HEK293 (cell line): ENCODE measurements around the gene SPATA12.

Experiments
- CTCF ChIP-seq: fragments of 450-650 bp; formaldehyde crosslinking; IDR thresholded peaks from 2 replicates; pipeline ENCODE4 v1.5.1; 2016; ENCODE audit warnings: missing biosample characterization, missing genetic modification characterization
- INSM2 ChIP-seq: fragments of 450-650 bp; formaldehyde crosslinking; IDR thresholded peaks from 2 replicates; pipeline ENCODE4 v1.5.1; 2016; ENCODE audit warnings: missing biosample characterization, missing genetic modification characterization
- OSR2 ChIP-seq: fragments of 450-650 bp; formaldehyde crosslinking; IDR thresholded peaks from 2 replicates; pipeline ENCODE4 v1.5.1; 2016; ENCODE audit warnings: missing biosample characterization, missing genetic modification characterization
- ZNF132 ChIP-seq: fragments of 450-650 bp; formaldehyde crosslinking; IDR thresholded peaks from 2 replicates; pipeline ENCODE4 v1.5.1; 2017; ENCODE audit warnings: missing biosample characterization, missing genetic modification characterization, borderline replicate concordance
- ZNF350 ChIP-seq: fragments of 450-650 bp; formaldehyde crosslinking; IDR thresholded peaks from 2 replicates; pipeline ENCODE4 v1.5.0; 2017; ENCODE audit warnings: missing biosample characterization, mild to moderate bottlenecking, missing genetic modification characterization
- ZNF394 ChIP-seq: fragments of 450-650 bp; formaldehyde crosslinking; IDR thresholded peaks from 2 replicates; pipeline ENCODE4 v1.5.1; 2016; ENCODE audit warnings: missing biosample characterization, missing genetic modification characterization, mild to moderate bottlenecking, moderate library complexity, borderline replicate concordance

GRCh38 chr3:57082481-57082880 lies 22.0 kb downstream of the SPATA12 start:
- no peak for TF ChIP-seq INSM2 (tag by site-specific recombination)
- TF ChIP-seq CTCF = no peak
- no peak for TF ChIP-seq ZNF394 (tag by site-specific recombination)
- TF ChIP-seq ZNF132 (tag by site-specific recombination) = no peak
- no peak for TF ChIP-seq ZNF350 (tag by site-specific recombination)
- no peak for TF ChIP-seq OSR2 (tag by site-specific recombination)
